ENCODE data around the gene DNASE1L1.

The DNASE1L1 gene

DNA sequence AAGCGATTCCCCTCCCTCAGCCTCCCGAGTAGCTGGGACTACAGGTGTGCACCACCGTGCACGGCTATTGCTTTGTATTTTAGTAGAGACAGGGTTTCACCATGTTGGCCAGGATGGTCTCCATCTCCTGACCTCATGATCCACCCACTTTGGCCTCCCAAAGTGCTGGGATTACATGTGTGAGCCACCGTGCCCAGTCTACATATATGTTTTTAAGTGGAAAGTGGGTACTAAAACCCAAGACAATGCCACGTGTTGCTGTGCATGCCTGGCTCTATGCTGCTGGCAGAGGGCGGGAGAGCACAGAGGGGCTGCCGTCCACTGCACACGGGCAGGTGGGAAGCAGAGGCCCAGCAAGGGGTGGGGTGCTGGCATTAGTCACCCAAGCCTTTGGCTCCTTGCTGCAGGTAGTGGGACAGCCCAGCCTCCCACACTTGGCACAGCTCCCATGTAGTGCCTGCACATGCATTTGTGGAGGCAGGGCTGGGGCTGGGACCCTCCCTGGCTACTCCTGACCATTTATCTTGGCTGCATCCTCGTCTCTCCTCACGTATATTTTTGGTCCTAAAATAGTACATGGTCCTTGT lies 26.5 kb downstream of the DNASE1L1 start:
- DNase-seq (ENCODE audit: low read depth in 2 of 2), result no peak

- DNase-seq (ENCODE audit: low read depth in 2 of 2), result no peak
Measured at GRCh38 chrX:154381271-154381670, 27.8 kb downstream of the DNASE1L1 start.

DNA sequence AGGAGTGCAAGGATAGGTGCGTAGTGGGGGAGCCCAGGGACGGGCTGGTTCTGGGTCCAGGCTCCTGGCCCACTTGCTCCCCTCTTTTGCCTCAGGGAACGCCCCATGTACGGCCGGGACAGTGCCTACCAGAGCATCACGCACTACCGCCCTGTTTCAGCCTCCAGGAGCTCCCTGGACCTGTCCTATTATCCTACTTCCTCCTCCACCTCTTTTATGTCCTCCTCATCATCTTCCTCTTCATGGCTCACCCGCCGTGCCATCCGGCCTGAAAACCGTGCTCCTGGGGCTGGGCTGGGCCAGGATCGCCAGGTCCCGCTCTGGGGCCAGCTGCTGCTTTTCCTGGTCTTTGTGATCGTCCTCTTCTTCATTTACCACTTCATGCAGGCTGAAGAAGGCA lies 28.3 kb downstream of the DNASE1L1 start:
- DNase-seq (ENCODE audit: low read depth in 2 of 2), result no peak

GRCh38 chrX:154380153-154380552 lies 28.9 kb downstream of the DNASE1L1 start:
- DNase-seq (ENCODE audit: low read depth in 2 of 2), result no peak

GRCh38 chrX:154379569-154379951 lies 29.5 kb downstream of the DNASE1L1 start:
- DNase-seq (ENCODE audit: low read depth in 2 of 2), result no peak

GRCh38 chrX:154378799-154379568 lies 30.1 kb downstream of the DNASE1L1 start, which contains the start of gene EMD:
Gene EMD, plus strand, starts transcription at chrX:154379295. Its CDS starts 190 bp downstream, at chrX:154379485.
- DNase-seq (ENCODE audit: low read depth in 2 of 2), result peak; percentile 90

- DNase-seq (ENCODE audit: low read depth in 2 of 2), result no peak
Measured at GRCh38 chrX:154378059-154378798, 30.8 kb downstream of the DNASE1L1 start.

DNA sequence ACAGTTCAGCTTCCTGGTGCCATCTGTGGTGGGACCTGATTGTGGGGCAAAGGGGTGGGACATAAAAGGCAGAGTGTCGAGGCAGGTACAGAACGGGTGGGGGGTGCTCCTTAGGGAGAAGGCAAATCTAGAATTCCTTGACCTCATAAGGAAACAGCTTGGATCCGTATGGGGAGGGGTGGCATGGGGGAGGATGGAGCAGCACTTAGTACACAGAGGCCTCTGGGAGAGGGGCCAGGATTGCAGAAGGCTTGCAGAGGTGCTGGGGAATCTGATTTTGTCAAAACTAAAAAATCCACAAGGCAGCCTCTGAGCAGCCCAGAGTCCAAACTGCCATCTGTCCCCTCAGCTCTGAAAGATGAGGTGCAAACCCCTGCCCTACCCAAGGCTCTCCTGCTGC lies 32.3 kb downstream of the DNASE1L1 start:
- no peak for DNase-seq (ENCODE audit: low read depth in 2 of 2)

DNA sequence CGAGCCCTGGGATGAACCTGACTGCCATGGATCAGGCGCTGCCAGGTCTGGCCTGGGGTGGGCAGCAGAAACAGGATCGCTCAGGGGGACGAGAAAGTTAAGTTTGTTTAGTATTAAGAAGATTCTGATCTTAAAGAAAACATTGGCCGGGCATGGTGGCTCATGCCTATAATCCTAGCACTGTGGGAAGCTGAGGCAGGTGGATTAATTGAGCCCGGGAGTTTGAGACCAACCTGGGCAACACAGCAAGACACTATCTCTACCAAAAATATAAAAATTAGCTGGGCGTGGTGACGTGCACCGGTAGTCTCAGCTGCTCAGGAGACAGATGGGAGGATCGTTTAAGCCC lies 33.9 kb downstream of the DNASE1L1 start:
- DNase-seq (ENCODE audit: low read depth in 2 of 2), result no peak

DNA sequence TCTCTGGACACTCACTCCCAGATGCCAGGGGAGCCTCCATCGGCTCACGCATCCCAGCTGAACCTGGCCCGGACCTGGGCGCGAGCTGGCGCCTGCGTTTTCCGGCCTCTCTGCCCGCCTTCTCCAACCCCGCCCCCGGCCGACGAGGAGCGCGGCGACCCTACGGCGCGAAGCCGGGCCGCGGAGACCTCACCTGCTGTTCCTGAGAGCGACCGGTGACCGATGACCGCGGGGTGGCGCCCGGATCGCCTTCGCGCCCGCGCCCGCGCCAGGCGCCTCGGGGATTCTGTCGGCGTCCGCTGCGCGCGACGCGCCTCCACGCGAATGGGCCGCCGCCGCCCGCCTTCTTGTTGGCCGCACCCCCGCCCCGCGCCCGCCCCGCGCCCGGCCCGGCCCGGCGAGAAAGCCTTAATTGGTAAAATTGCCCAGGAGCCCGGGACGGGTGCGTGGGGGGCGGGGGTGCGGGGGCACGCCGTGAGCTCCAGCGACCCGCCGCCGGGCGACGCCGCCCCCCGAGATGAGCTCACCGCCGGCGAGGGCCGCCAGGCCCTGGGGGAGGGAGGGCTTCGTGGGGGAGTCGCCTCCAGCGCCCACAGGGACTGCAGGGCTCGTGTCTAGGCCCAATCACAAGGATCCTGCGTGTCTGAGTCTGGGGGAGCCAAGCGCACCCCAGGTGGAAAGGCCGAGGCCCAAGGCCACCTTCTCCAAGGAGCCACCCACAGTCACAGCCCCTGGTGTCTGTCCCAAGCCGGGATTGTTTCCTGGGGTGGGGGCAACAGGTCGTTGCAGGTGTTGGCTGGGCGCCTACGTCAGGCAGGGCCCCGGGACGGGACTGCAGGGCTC lies 34.5 kb downstream of the DNASE1L1 start, which contains the start of gene FLNA:
Gene FLNA, minus strand, starts transcription at position 322 of the 843 bp plus-strand sequence. CDS start 3,389 bp downstream, outside the sequence.
- no peak for DNase-seq (ENCODE audit: low read depth in 2 of 2)

DNA sequence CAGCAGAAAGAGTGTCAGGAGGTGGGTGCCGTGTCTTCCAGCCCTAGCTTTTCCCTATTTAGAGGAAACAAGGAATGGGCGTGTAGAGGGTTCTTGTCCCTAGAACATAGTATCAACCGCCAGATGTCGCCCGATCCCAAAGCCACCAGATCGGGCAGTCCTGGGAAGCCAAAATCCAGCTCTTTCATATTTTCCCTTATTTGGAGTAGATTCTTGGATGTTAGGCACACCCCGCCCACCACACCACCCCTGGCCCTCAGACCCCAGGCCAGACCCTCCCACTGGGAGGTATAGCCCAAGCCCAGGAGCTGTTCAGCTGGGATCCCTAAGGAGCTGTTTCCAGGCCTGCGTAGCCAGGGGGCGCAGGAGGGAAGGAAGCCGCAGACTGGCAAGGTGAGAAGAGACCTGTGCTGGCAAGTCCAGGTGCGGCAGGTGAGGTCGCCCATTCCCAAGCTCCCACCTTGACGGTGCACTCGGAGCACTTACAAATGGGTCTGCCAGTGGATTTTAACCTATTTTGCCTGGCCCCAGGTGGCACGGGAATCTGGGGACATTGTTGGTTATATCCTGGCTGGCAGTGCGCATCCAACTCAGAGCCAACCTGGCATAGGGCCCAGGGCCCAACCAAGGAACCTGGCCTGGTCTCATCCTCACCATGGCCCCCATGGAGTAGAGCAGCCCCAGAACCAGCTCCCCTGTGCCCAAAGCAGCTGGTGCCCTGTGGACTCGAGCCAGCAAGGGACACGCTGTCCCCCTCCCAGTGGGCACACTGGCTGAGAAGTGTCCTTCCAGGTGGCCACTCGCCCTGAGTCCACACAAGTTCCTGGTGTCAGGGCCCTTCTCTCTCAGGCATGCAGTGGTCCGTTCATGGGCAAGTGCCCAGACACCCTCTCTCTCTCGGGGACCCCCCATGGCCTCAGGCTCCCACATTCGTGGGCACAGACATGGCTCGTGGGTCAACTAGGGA lies 35.4 kb downstream of the DNASE1L1 start:
- no peak for DNase-seq (ENCODE audit: low read depth in 2 of 2)

DNA sequence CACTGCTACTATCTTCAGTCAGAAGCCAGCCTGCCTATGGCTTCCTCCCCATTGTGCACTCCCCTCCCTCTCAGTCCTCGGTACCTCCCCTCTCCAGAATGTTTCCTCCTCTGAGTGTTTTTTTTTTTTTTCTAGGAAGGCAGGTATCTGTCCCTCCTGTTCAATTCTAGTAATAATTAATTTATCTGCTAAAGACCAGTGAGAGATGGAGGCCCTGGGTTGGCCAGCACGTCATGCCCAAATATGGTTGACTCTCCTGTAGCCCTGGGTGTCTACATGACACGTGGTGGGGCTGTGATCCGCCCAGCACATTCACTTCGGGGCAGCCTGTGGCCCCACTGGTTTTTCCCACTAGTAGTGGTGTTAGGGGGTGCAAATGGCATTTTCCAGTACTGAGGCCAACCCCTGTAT lies 36.4 kb downstream of the DNASE1L1 start:
- no peak for DNase-seq (ENCODE audit: low read depth in 2 of 2)

DNA sequence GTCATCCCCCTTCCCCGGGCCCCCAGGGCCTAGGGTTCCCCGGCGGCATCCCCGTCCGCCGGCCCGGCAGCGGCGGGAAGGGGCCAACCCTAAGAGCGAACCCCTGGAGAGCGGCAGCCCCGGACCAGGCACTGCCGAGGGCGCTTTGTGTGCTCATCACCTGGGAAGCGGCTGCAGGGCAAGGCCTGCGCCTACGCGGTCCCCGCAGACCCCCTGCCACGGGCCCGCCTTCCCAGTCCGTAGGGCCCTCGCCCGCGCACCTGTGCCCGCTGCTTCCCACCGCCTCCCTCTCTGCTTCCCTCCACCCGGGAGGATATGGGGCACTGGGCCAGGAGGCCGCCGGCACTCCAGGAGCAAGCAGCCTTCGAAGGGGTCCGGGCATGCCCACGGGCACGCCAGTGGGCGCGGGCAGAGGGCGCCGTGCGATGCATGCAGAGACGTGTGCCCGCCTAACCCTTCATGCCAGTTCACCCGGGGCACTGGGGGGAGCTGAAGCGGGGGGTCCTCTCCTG lies 37.2 kb downstream of the DNASE1L1 start:
- DNase-seq (ENCODE audit: low read depth in 2 of 2), result no peak

- peak; percentile 85 to 87 for DNase-seq (ENCODE audit: low read depth in 2 of 2)
Measured at GRCh38 chrX:154371017-154371788, 37.9 kb downstream of the DNASE1L1 start.

DNA sequence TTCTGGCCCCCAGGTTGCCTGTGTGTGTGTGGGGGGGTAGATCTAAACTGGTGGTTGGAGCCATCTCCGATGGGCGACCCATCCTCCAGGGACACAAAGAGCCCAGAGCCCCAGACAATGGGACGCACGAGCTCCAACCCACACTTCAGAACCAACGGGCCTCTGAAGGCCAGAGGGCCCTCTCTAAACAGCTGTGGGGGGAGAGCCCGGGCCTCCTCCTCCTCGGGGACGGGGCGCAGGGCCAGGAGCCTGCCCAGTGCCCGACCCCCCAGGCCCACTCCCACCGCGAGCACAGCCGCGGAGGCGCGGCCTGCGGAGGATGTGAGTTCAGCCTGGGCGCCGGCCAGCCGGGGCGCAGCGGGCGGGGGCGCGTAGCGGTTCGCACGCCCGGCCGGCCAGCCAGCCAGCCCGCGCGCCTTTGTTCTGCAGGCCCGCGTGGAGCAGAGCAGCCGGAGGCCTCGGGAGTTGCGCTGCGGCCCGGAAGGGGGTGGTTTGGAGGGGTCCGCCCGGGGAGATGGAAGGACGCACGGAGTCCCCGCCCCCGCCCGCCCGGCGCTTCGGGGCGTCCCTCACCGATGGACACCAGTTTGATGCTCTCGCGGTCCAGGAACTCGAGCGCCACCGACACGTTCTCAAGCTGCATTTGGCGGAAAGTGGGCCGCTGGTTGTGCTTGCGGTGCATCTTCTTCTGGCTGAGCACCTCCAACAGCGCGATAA lies 38.6 kb downstream of the DNASE1L1 start:
- DNase-seq (ENCODE audit: low read depth in 2 of 2), result no peak

DNA sequence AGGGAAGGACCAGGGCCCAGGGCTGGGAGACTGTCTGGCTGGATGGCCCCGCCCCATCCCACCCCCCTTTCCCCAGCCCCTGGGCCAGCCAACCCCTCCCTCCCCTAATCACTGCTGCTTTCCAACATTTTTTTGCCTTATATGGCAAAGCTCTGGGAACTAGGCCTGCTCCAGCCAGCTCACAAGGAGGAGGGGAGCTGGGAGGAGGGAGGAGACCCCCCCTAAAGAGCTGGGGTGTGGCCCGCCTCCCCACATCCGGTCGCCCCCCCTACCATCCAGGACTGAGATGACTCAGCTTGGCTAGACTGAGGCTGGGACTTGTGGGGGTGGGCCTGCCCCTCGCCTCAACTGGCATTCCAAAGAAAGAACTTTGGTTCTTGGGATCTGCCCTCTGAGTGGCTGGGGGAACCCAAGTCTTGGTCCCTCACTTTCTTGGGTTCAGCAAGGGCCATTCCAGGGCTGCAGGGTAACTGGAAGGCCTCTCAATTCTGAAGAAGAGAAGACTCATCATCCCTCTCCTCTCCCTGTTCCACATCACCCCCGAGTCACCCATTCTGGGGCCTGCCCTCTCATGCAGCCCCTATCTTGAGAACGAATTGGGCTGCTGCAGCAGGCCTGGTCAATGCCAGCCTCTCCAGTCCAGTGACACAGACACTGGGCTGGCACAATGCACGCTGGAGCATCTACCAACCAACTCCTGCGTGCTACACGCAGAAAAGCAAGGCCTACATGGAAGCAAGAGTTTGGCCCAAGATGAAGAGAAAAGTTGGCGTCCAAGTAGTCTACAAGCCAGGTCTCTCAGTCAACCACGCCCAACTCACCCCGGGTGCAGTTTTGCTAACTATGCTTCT lies 39.4 kb downstream of the DNASE1L1 start:
- peak in 1 of 2 donors; percentile 45 for DNase-seq (ENCODE audit: low read depth in 2 of 2)

DNA sequence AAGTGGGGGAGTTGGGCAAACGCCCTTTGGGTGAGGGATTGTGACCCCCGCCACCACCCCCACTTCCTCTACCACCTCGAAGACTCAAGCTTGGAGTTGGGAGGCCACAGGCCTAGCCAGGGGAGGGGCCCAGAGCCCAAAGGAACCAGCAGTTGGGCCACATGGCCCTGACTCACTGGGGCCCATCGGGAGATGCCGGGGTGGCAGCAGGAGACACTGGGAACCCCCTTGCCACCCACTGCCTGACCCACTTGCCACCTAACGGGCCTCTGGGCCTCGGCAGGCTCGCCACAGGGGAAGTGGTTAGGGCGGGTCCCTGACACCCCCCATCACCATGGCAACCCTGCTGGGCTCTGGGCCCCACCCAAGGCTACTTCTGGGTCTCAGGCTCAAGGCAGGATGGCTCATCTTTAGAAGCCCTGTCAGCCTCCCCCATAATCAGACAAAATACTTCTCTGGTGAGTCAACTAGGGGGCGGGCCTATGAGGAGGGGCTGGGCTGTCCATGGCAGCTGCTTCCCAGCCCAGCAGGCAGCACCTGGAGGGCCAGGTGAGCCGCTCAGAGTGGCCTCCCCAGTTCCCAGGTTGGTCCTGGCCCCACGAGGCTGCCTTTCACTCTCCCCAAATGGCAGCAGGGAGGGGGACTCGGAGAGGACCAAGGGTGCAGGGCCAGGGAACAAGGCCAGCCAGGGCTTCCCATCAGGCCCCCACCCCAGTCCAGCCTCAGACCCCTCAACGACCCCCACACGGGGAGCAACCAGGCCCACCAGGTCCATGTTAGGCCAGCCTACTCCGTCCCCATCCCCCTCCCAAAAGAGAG lies 40.2 kb downstream of the DNASE1L1 start:
- peak; percentile 80 to 83 for DNase-seq (ENCODE audit: low read depth in 2 of 2)
